ENCODE results near the gene USP50. TPM values are rescaled to one million over a fixed set of nuclear protein-coding genes. Genes with fewer than 3 reads are reported as not detected.
"Not testable (repeated sequence)": the region's sequence is repeated elsewhere in the genome, so short reads cannot be mapped to it uniquely, and the experiment has no call there.

Gene USP50
- total RNA-seq (1 to 10 TPM in 1 of 2 donors, under 1 TPM in 1; 0.81 to 1.1 TPM), polyA plus RNA-seq (not detected)
- long read RNA-seq, donor 1 = 0 reads
- long read RNA-seq, donor 2 = 0 reads

DNA sequence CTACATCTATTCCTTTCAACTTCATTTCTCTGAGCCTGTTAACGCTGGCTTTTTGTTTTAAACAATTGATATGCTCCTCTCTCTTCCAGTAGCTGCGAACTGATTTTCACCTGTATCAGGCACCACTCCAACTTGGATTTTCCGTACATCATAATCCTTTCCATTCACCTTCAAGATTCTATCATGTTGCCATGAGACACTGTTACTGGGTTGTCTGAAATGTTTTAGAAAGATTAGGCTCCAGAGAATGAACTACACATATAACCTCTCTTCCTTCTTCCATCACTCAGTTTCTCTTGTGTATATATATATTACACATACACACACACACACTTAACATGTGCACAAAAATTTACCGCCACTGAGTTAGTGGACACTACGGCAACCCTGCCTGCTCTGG is at the start of gene USP50:
TSS of gene USP50 (minus strand) at position 101 of the 400 bp plus-strand sequence. CDS start 141 bp downstream, outside the sequence.
- 88 to 89% methylated on average over 5 of the region's 5 CpGs for WGBS, 2 donors
- intact Hi-C loops (cut with DNase I) = no loop called here
- H3K4me1 ChIP-seq (ENCODE audit: control insufficient read depth in 1 of 2, insufficient read depth in 2 of 2, low read length in 2 of 2) = no peaks in the 10 kb centered on the region
- no peak within 1 kb of the TSS for H3K4me3 ChIP-seq (ENCODE audit: low read length in 2 of 2)
- no peaks in the 10 kb centered on the region for H3K27me3 ChIP-seq (ENCODE audit: control insufficient read depth in 1 of 2, insufficient read depth in 2 of 2, low read length in 1 of 2)
- DNase-seq (no peak), ATAC-seq (ENCODE audit: low FRiP score) (no peak)
- H3K36me3 ChIP-seq (ENCODE audit: control insufficient read depth in 1 of 2, insufficient read depth in 2 of 2, low read length in 1 of 2) = no peaks in the 10 kb centered on the region
- H3K27ac ChIP-seq (ENCODE audit: low read depth in 1 of 2, low read length in 2 of 2) = no peak within 1 kb of the TSS
- H3K9me3 ChIP-seq (ENCODE audit: control insufficient read depth, low read length) = no peaks in the 10 kb centered on the region

DNA sequence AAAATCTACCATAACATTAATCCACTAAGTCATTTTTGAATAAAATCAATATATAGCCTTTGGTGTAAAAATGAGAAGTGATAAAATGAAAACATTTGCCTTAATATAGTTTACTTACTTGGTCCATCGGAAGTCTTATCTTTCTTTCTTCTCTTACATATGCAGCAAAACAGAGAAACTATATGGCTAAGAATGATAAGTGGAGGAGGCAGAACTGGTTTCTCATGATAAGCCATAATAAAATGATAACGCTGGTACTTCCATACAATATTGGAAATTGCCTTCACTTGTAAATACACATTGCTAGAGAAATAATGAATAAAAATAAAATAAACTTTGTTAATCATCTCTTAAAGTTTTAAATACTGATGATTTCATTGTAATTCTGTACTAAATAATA is 47.8 kb upstream of the USP50 start:
- DNase-seq = no peak
- no peak overlapping the region for H3K27ac ChIP-seq (ENCODE audit: low read depth in 1 of 2, low read length in 2 of 2)
- H3K9me3 ChIP-seq (ENCODE audit: control insufficient read depth, low read length) = no peaks in the 10 kb centered on the region
- no peak for ATAC-seq (ENCODE audit: low FRiP score)
- intact Hi-C loops (cut with DNase I) = no loop called here
- 91 to 97% methylated on average over 2 of the region's 2 CpGs for WGBS, 2 donors
- peaks cover 0 to 4% of the 10 kb centered on the region in 2 donors for H3K36me3 ChIP-seq (ENCODE audit: control insufficient read depth in 1 of 2, insufficient read depth in 2 of 2, low read length in 1 of 2)
- no peak overlapping the region for H3K4me3 ChIP-seq (ENCODE audit: low read length in 2 of 2)
- no peaks in the 10 kb centered on the region for H3K4me1 ChIP-seq (ENCODE audit: control insufficient read depth in 1 of 2, insufficient read depth in 2 of 2, low read length in 2 of 2)
- H3K27me3 ChIP-seq (ENCODE audit: control insufficient read depth in 1 of 2, insufficient read depth in 2 of 2, low read length in 1 of 2) = no peaks in the 10 kb centered on the region

DNA sequence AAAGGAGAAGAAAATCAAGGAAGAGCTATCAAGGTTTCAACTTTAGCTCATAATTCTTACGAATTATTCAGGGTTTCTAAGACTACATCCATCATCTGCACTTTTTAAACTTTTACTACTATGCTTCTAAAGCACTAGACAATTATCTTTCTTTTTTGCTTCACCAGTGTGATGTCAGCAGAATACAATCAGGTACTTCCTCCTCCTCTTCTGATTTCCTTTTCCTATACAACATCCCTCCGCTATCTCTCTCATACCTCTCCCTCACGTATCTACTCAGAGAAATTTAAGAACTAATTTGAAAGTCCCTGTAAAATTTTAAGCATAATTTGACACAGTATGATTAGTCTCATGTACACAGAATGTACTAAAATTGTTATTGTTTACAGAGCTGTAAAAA is 47.3 kb upstream of the USP50 start:
- Histone ChIP-seq H3K27me3 (ENCODE audit: control insufficient read depth in 1 of 2, insufficient read depth in 2 of 2, low read length in 1 of 2) (no peaks in the 10 kb centered on the region), H3K36me3 (ENCODE audit: control insufficient read depth in 1 of 2, insufficient read depth in 2 of 2, low read length in 1 of 2) (peaks cover 0 to 4% of the 10 kb centered on the region in 2 donors), H3K27ac (ENCODE audit: low read depth in 1 of 2, low read length in 2 of 2) (no peak overlapping the region), H3K4me3 (ENCODE audit: low read length in 2 of 2) (no peak overlapping the region), H3K9me3 (ENCODE audit: control insufficient read depth, low read length) (no peaks in the 10 kb centered on the region), H3K4me1 (ENCODE audit: control insufficient read depth in 1 of 2, insufficient read depth in 2 of 2, low read length in 2 of 2) (no peaks in the 10 kb centered on the region)
- intact Hi-C loops (cut with DNase I) = no loop called here
- no peak for DNase-seq
- ATAC-seq (ENCODE audit: low FRiP score) = no peak
- WGBS, 2 donors = 88 to 89% methylated on average over 3 of the region's 3 CpGs

DNA sequence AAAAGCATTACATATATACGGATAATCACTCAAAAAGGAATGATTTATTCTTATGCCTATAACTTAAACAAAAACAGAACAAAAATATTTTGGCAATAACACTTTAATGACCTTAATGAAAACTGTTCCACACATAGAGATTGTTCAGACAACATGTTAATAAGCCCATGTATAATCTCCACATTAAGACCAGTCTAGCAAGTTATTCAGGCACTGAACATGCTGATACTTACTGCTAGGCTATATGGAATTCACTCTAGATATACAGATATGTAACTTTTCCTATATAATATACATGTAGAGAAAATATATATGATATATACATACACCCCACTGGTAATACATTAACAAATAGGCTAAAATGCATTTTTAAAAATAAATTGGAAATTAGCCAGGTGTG is 43.8 kb upstream of the USP50 start:
- no peak for DNase-seq
- H3K4me1 ChIP-seq (ENCODE audit: control insufficient read depth in 1 of 2, insufficient read depth in 2 of 2, low read length in 2 of 2) = no peaks in the 10 kb centered on the region
- WGBS, 2 donors = 84 to 90% methylated on average over 1 of the region's 1 CpG
- no peak overlapping the region for H3K27ac ChIP-seq (ENCODE audit: low read depth in 1 of 2, low read length in 2 of 2)
- intact Hi-C loops (cut with DNase I) = no loop called here
- H3K36me3 ChIP-seq (ENCODE audit: control insufficient read depth in 1 of 2, insufficient read depth in 2 of 2, low read length in 1 of 2) = peaks cover 0 to 4% of the 10 kb centered on the region in 2 donors
- H3K4me3 ChIP-seq (ENCODE audit: low read length in 2 of 2) = no peak overlapping the region
- no peak for ATAC-seq (ENCODE audit: low FRiP score)
- H3K9me3 ChIP-seq (ENCODE audit: control insufficient read depth, low read length) = no peaks in the 10 kb centered on the region
- H3K27me3 ChIP-seq (ENCODE audit: control insufficient read depth in 1 of 2, insufficient read depth in 2 of 2, low read length in 1 of 2) = no peaks in the 10 kb centered on the region

DNA sequence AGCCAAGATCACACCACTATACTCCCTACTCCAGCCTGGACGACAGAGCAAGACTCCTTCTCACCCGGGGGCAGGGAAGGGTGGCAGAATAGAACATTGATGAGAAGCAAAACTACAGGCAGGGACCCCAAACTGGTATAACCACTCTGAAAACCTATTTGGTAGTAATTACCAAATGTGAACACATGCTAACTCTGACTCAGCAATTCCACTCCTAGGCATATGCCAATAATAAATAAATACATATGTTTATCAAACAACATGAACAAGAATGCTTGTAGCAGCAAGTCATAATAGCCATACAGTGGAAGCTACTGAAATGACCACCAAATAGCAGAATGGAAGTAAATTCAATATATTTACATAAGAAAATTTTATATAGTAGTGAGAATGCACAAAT is 31.0 kb upstream of the USP50 start:
- intact Hi-C loops (cut with DNase I) = loop anchor here in 1 of 2 donors (10.0 kb wide), 1 partner anchor 83 kb away; no protein-coding TSS in a partner anchor
- ATAC-seq (ENCODE audit: low FRiP score) (no peak), DNase-seq (no peak)
- H3K4me1 ChIP-seq (ENCODE audit: control insufficient read depth in 1 of 2, insufficient read depth in 2 of 2, low read length in 2 of 2) = no peaks in the 10 kb centered on the region
- 91 to 94% methylated on average over 2 of the region's 2 CpGs for WGBS, 2 donors
- H3K9me3 ChIP-seq (ENCODE audit: control insufficient read depth, low read length) = no peaks in the 10 kb centered on the region
- H3K27me3 ChIP-seq (ENCODE audit: control insufficient read depth in 1 of 2, insufficient read depth in 2 of 2, low read length in 1 of 2) = no peaks in the 10 kb centered on the region
- H3K36me3 ChIP-seq (ENCODE audit: control insufficient read depth in 1 of 2, insufficient read depth in 2 of 2, low read length in 1 of 2) = peaks cover 0 to 3% of the 10 kb centered on the region in 2 donors
- no peak overlapping the region for H3K27ac ChIP-seq (ENCODE audit: low read depth in 1 of 2, low read length in 2 of 2)
- H3K4me3 ChIP-seq (ENCODE audit: low read length in 2 of 2) = no peak overlapping the region

DNA sequence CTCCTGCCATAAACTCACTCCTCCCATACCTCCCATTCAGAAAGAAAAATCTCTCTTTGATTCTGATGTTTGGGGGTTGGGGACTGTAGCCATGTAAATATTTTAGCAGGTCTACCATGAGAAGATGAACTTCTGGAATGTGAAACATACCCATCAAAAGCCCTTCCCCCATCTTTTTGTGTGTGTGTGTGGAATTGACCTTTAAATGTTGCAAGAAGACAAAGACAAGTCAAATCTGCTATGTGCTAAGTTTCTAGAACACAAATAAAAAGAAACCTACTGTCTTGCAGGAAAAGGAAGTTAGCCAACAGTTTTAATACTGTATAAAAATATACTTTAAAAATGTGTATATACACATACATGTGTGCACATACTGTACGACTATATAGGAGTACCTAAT is 29.7 kb upstream of the USP50 start:
- peaks cover 0 to 6% of the 10 kb centered on the region in 2 donors for H3K36me3 ChIP-seq (ENCODE audit: control insufficient read depth in 1 of 2, insufficient read depth in 2 of 2, low read length in 1 of 2)
- H3K9me3 ChIP-seq (ENCODE audit: control insufficient read depth, low read length) = no peaks in the 10 kb centered on the region
- DNase-seq = no peak
- intact Hi-C loops (cut with DNase I) = loop anchor here in 1 of 2 donors (10.0 kb wide), 1 partner anchor 81 kb away; no protein-coding TSS in a partner anchor
- WGBS, 2 donors = 80 to 86% methylated on average over 1 of the region's 1 CpG
- no peaks in the 10 kb centered on the region for H3K27me3 ChIP-seq (ENCODE audit: control insufficient read depth in 1 of 2, insufficient read depth in 2 of 2, low read length in 1 of 2)
- no peaks in the 10 kb centered on the region for H3K4me1 ChIP-seq (ENCODE audit: control insufficient read depth in 1 of 2, insufficient read depth in 2 of 2, low read length in 2 of 2)
- H3K4me3 ChIP-seq (ENCODE audit: low read length in 2 of 2) = no peak overlapping the region
- no peak for ATAC-seq (ENCODE audit: low FRiP score)
- H3K27ac ChIP-seq (ENCODE audit: low read depth in 1 of 2, low read length in 2 of 2) = no peak overlapping the region

DNA sequence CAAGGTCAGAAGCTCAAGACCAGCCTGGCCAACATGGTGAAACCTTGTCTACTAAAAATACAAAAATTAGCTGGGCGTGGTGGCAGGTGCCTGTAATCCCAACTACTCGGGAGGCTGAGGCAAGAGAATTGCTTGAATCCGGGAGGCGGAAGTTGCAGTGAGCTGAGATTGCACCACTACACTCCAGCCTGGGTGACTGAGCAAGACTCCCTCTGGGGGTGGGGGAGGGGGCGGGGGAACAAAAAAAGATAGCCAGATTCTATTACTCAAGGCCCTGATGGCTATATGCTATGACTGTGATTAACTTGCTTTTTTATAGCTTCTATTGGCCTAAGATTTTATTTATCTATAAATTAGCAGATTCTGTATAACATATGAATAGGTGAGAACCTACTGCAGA is 27.4 kb upstream of the USP50 start:
- H3K4me1 ChIP-seq (ENCODE audit: control insufficient read depth in 1 of 2, insufficient read depth in 2 of 2, low read length in 2 of 2); H3K9me3 ChIP-seq (ENCODE audit: control insufficient read depth, low read length); H3K27ac ChIP-seq (ENCODE audit: low read depth in 1 of 2, low read length in 2 of 2); DNase-seq; ATAC-seq (ENCODE audit: low FRiP score); H3K36me3 ChIP-seq (ENCODE audit: control insufficient read depth in 1 of 2, insufficient read depth in 2 of 2, low read length in 1 of 2); H3K27me3 ChIP-seq (ENCODE audit: control insufficient read depth in 1 of 2, insufficient read depth in 2 of 2, low read length in 1 of 2); H3K4me3 ChIP-seq (ENCODE audit: low read length in 2 of 2): not testable (repeated sequence)
- intact Hi-C loops (cut with DNase I) = loop anchor here in 1 of 2 donors (10.0 kb wide), 1 partner anchor 79 kb away; no protein-coding TSS in a partner anchor
- WGBS, 2 donors = 91 to 99% methylated on average over 5 of the region's 5 CpGs

DNA sequence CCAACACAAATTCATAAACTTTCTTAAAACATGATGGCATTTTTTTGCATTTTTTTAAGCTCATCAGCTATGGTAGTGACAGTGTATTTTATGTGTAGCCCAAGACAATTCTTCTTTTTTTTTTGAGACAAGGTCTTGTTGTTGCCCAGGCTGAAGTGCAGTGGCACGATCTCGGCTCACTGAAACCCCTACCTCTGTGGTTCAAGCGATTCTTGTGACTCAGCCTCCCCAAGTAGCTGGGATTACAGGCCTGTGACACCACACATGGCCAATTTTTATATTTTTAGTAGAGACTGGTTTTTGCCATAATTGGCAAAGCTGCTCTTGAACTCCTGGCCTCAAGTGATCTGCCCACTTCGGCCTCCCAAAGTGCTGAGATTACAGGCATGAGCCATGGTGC is 17.3 kb upstream of the USP50 start:
- DNase-seq (no peak), ATAC-seq (ENCODE audit: low FRiP score) (no peak)
- H3K27me3 ChIP-seq (ENCODE audit: control insufficient read depth in 1 of 2, insufficient read depth in 2 of 2, low read length in 1 of 2) = no peaks in the 10 kb centered on the region
- intact Hi-C loops (cut with DNase I) = loop anchor here in 1 of 2 donors (10.0 kb wide), 1 partner anchor 69 kb away; no protein-coding TSS in a partner anchor
- WGBS, 2 donors = 92 to 94% methylated on average over 4 of the region's 4 CpGs
- H3K36me3 ChIP-seq (ENCODE audit: control insufficient read depth in 1 of 2, insufficient read depth in 2 of 2, low read length in 1 of 2) = peaks cover 0 to 2% of the 10 kb centered on the region in 2 donors
- no peaks in the 10 kb centered on the region for H3K9me3 ChIP-seq (ENCODE audit: control insufficient read depth, low read length)
- no peaks in the 10 kb centered on the region for H3K4me1 ChIP-seq (ENCODE audit: control insufficient read depth in 1 of 2, insufficient read depth in 2 of 2, low read length in 2 of 2)
- no peak overlapping the region for H3K4me3 ChIP-seq (ENCODE audit: low read length in 2 of 2)
- H3K27ac ChIP-seq (ENCODE audit: low read depth in 1 of 2, low read length in 2 of 2) = no peak overlapping the region
